ENCODE data around the gene DCAF15. TPM values are rescaled to one million over a fixed set of nuclear protein-coding genes. Genes with fewer than 3 reads are reported as not detected.
A peak's percentile ranks its signal among the peaks of the same experiment; 100 is the strongest.

Gene DCAF15
- total and polyA plus RNA-seq, 2 experiments from 2014 or later: 9.3 to 11.5 TPM

DNA sequence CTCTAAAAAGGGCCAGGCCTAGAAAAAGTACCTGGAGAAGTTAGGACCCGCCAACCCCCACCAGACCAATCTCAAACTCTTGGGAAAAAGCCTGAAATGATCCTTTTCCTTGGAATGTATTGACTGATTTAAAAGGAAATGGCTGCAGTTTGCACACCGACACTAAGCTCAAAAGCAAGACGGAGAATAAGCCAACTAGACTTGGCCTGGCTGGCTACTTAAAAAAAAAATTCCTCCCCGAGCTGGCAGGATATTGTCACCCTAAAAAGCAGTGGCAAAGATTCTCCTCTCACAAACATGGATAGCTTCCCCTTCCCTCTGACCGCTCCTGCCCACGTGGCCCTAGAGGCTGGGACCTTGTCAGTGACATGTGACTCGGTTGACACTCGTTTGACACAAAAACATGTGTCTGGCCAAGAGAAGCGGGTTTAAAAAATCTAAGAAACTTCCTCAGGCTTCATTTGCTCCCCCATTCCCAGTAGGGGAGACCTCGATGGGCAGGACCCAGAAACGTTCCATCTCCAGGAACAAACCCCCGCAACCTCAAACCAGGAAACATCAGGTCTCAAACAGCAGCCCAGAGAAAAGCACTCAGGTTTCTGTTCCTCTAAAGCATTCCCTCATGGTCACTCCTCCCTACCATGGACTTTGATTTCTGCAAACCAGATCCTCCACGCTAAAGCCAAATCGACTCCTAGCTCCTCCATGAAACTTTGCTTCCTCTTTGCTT lies 52.5 kb downstream of the DCAF15 start:
- Histone ChIP-seq H3K4me3 (peak overlapping the region; percentile 78), H3K9ac (peak overlapping the region; percentile 99), H3K27me3 (replicated peaks; ENCODE audit: insufficient read depth) (no peaks in the 10 kb centered on the region), H3K27ac (peak overlapping the region; percentile 97), H3K9me3 (ENCODE audit: low read depth) (no peaks in the 10 kb centered on the region), H3K36me3 (ENCODE audit: low read depth) (no peaks in the 10 kb centered on the region), H3K4me1 (ENCODE audit: insufficient read depth) (peaks cover 15% of the 10 kb centered on the region; the same call in 1 of the 2 replicates), H3K9me2 (ENCODE audit: insufficient read depth) (no peaks in the 10 kb centered on the region), H3F3A (ENCODE audit: insufficient read depth) (peaks cover 21% of the 10 kb centered on the region), H4K20me1 (ENCODE audit: insufficient read depth) (no peaks in the 10 kb centered on the region), H3K4me2 (ENCODE audit: unreplicated experiment) (peak overlapping the region; percentile 78), H2AFZ (peak overlapping the region; percentile 60), H3K79me2 (ENCODE audit: insufficient read depth) (peaks cover 27% of the 10 kb centered on the region)
- 12 to 14% methylated on average over 14 of the region's 14 CpGs for WGBS, 2 experiments (ENCODE audit: low coverage in 1 of 2, low lambda C conversion rate in 2 of 2, missing lambda C conversion rate in 2 of 2)
- TF ChIP-seq EZH2 (IDR thresholded peaks at IDR 0.05; ENCODE audit: insufficient read depth, poor library complexity, severe bottlenecking) (no peak), EZH2phosphoT487 (IDR thresholded peaks at IDR 0.05; ENCODE audit: insufficient read depth, low read depth) (no peak)
- in situ Hi-C loops (cut with MboI): no loop called here
- peak; percentile 63 for DNase-seq

DNA sequence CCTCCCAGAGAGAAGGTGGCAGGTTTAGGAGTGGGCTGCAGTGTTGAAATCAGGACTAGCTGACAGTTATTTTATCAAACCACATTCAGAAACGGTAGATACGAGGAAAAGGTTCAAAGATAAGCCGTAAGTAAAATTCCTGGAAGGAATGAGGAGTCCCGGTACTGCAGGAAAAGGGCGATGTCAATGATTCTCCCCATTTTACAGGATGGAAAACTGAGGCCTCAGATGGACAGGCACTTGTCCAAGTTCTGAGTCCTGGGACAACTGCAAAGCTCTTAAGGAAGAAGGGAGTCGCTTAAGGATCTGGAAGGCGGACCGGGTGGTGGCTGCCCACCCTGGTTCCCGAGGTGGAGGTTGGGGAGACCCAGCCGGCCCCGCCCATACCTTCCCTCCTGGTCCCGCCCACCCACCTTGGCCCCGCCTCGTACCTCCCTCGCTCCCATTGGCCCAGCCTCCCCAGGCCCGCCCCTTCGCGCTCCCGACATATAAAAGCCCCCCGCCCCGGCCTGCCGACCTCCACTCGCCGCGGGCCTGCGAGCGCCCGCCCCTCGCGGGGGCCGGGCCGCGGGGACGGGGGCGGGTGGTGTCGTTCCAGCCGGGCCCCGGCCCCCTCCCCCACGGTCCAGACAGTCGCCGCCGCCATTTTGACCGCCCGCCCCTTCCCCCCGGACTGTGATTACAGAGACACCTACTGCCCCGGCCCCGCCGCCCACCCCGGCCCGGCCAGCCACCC lies 53.2 kb downstream of the DCAF15 start:
- Histone ChIP-seq H3K9ac (peak overlapping the region; percentile 99), H3K79me2 (ENCODE audit: insufficient read depth) (peaks cover 19% of the 10 kb centered on the region), H3K27me3 (replicated peaks; ENCODE audit: insufficient read depth) (no peaks in the 10 kb centered on the region), H3K9me2 (ENCODE audit: insufficient read depth) (no peaks in the 10 kb centered on the region), H3K27ac (peak overlapping the region; percentile 97), H3K4me2 (ENCODE audit: unreplicated experiment) (peak overlapping the region; percentile 78), H3K4me1 (ENCODE audit: insufficient read depth) (peaks cover 15% of the 10 kb centered on the region; the same call in 1 of the 2 replicates), H3F3A (ENCODE audit: insufficient read depth) (peaks cover 21% of the 10 kb centered on the region), H3K9me3 (ENCODE audit: low read depth) (no peaks in the 10 kb centered on the region), H4K20me1 (ENCODE audit: insufficient read depth) (no peaks in the 10 kb centered on the region), H3K4me3 (peak overlapping the region; percentile 78), H3K36me3 (ENCODE audit: low read depth) (no peaks in the 10 kb centered on the region), H2AFZ (peak overlapping the region; percentile 60)
- TF ChIP-seq EZH2 (IDR thresholded peaks at IDR 0.05; ENCODE audit: insufficient read depth, poor library complexity, severe bottlenecking) (no peak), EZH2phosphoT487 (IDR thresholded peaks at IDR 0.05; ENCODE audit: insufficient read depth, low read depth) (no peak)
- in situ Hi-C loops (cut with MboI): no loop called here
- 6 to 30% methylated on average over 6 to 39 of the region's 50 CpGs for WGBS, 2 experiments (ENCODE audit: low coverage in 1 of 2, low lambda C conversion rate in 2 of 2, missing lambda C conversion rate in 2 of 2)
- peak; percentile 93 for DNase-seq

- H3K27ac ChIP-seq: peak within 1 kb of the TSS; percentile 97
- H4K20me1 ChIP-seq (ENCODE audit: insufficient read depth): no peaks in the 10 kb centered on the region
- peaks cover 15% of the 10 kb centered on the region; the same call in 1 of the 2 replicates for H3K4me1 ChIP-seq (ENCODE audit: insufficient read depth)
- peak within 1 kb of the TSS; percentile 99 for H3K9ac ChIP-seq
- H3K9me3 ChIP-seq (ENCODE audit: low read depth): no peaks in the 10 kb centered on the region
- H3F3A ChIP-seq (ENCODE audit: insufficient read depth): peaks cover 21% of the 10 kb centered on the region
- H3K36me3 ChIP-seq (ENCODE audit: low read depth): no peaks in the 10 kb centered on the region
- peak within 1 kb of the TSS; percentile 85 for H2AFZ ChIP-seq
- 1 to 2% methylated on average over 38 to 54 of the region's 58 CpGs for WGBS, 2 experiments (ENCODE audit: low coverage in 1 of 2, low lambda C conversion rate in 2 of 2, missing lambda C conversion rate in 2 of 2)
- H3K79me2 ChIP-seq (ENCODE audit: insufficient read depth): peaks cover 12% of the 10 kb centered on the region
- H3K9me2 ChIP-seq (ENCODE audit: insufficient read depth): no peaks in the 10 kb centered on the region
- in situ Hi-C loops (cut with MboI): no loop called here
- TF ChIP-seq EZH2phosphoT487 (IDR thresholded peaks at IDR 0.05; ENCODE audit: insufficient read depth, low read depth) (no peak), EZH2 (IDR thresholded peaks at IDR 0.05; ENCODE audit: insufficient read depth, poor library complexity, severe bottlenecking) (no peak)
- H3K27me3 ChIP-seq (replicated peaks; ENCODE audit: insufficient read depth): no peaks in the 10 kb centered on the region
- DNase-seq: peak; percentile 100
- peak within 1 kb of the TSS; percentile 89 for H3K4me2 ChIP-seq (ENCODE audit: unreplicated experiment)
- peak within 1 kb of the TSS; percentile 81 for H3K4me3 ChIP-seq
Measured at GRCh38 chr19:14006085-14006765, 53.9 kb downstream of the DCAF15 start, which contains the start of gene RFX1. Gene RFX1, minus strand, starts transcription at chr19:14006320. Its CDS starts 12,477 bp downstream, at chr19:13993843.

Data from GM23248 (cell line).